Osteoblast (primary cell): ENCODE results near the gene SLFN11. TPM values are rescaled to one million over a fixed set of nuclear protein-coding genes. Genes with fewer than 3 reads are reported as not detected.
A peak's percentile ranks its signal among the peaks of the same experiment; 100 is the strongest.

Experiments used
- DNase-seq: peaks from one replicate; pipeline ENCODE4 v3.0.0; 2011; ENCODE audit warnings: low spot score, mixed read lengths; ENCODE audit not compliant: insufficient read length; ENCODE audit errors: missing footprints
- H2AFZ ChIP-seq: 2 replicates; pipeline ENCODE4 v1.6.0; 2011; ENCODE audit warnings: mild to moderate bottlenecking, low read length
- H3K27ac ChIP-seq: 2 replicates; pipeline ENCODE4 v1.5.1; 2011; ENCODE audit warnings: mild to moderate bottlenecking, low read depth, low read length, moderate library complexity
- H3K27me3 ChIP-seq: 2 replicates; pipeline ENCODE4 v1.6.0; 2012; ENCODE audit warnings: mild to moderate bottlenecking, control low read depth, inconsistent platforms, low read length, moderate library complexity; ENCODE audit not compliant: insufficient read depth
- H3K36me3 ChIP-seq: 2 replicates; pipeline ENCODE4 v1.5.1; 2011; ENCODE audit warnings: mild to moderate bottlenecking, low read length, control low read depth, moderate library complexity; ENCODE audit not compliant: insufficient read depth
- H3K4me1 ChIP-seq: 2 replicates; pipeline ENCODE4 v1.5.1; 2011; ENCODE audit warnings: mild to moderate bottlenecking, low read length, control low read depth, moderate library complexity; ENCODE audit not compliant: insufficient read depth
- H3K4me2 ChIP-seq: 2 replicates; pipeline ENCODE4 v1.6.0; 2011; ENCODE audit warnings: mild to moderate bottlenecking, low read length; ENCODE audit not compliant: insufficient read depth
- H3K4me3 ChIP-seq: fragments of 200-600 bp; sonication (generic); 3 replicates; pipeline ENCODE4 v1.5.1; 2012; ENCODE audit warnings: mild to moderate bottlenecking, low read length, inconsistent platforms; ENCODE audit not compliant: insufficient read depth
- H3K79me2 ChIP-seq: 2 replicates; pipeline ENCODE4 v1.6.0; 2012; ENCODE audit warnings: mild to moderate bottlenecking, low read length, control low read depth, inconsistent platforms; ENCODE audit not compliant: insufficient read depth
- H3K9me3 ChIP-seq: 2 replicates; pipeline ENCODE4 v1.5.1; 2011; ENCODE audit warnings: low read depth, low read length, control low read depth
- H4K20me1 ChIP-seq: 2 replicates; pipeline ENCODE4 v1.6.0; 2012; ENCODE audit warnings: mild to moderate bottlenecking, low read length, control low read depth; ENCODE audit not compliant: insufficient read depth
- total RNA-seq: library from RNA; depleted of rRNA; stranded (reverse); fragments of >200 nt; gene quantifications from 2 replicates; pipeline ENCODE4 v1.2.3, GENCODE V29; 2012
- TF ChIP-seq, protein P1 (sequence below): IDR thresholded peaks from 2 replicates; pipeline ENCODE4 v1.5.1; 2011; ENCODE audit warnings: mild to moderate bottlenecking, low read depth, low read length, moderate library complexity; ENCODE audit errors: extremely low read depth

Gene SLFN11
- total RNA-seq, 1 donor, result 52.8 TPM

GRCh38 chr17:35315283-35315682 lies 58.1 kb downstream of the SLFN11 start:
- H3K4me3 ChIP-seq, result no peak overlapping the region
- H2AFZ ChIP-seq, result no peak overlapping the region
- peak; percentile 34 for DNase-seq
- peak overlapping the region; percentile 44 for H3K4me2 ChIP-seq
- H3K27me3 ChIP-seq, result peaks cover 41% of the 10 kb centered on the region
- TF ChIP-seq, protein P1, sequence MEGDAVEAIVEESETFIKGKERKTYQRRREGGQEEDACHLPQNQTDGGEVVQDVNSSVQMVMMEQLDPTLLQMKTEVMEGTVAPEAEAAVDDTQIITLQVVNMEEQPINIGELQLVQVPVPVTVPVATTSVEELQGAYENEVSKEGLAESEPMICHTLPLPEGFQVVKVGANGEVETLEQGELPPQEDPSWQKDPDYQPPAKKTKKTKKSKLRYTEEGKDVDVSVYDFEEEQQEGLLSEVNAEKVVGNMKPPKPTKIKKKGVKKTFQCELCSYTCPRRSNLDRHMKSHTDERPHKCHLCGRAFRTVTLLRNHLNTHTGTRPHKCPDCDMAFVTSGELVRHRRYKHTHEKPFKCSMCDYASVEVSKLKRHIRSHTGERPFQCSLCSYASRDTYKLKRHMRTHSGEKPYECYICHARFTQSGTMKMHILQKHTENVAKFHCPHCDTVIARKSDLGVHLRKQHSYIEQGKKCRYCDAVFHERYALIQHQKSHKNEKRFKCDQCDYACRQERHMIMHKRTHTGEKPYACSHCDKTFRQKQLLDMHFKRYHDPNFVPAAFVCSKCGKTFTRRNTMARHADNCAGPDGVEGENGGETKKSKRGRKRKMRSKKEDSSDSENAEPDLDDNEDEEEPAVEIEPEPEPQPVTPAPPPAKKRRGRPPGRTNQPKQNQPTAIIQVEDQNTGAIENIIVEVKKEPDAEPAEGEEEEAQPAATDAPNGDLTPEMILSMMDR, result no peak
- H4K20me1 ChIP-seq, result peaks cover 6% of the 10 kb centered on the region
- no peaks in the 10 kb centered on the region for H3K36me3 ChIP-seq
- no peaks in the 10 kb centered on the region for H3K9me3 ChIP-seq
- H3K27ac ChIP-seq, result peak overlapping the region; percentile 4
- peaks cover 19% of the 10 kb centered on the region for H3K4me1 ChIP-seq
- no peaks in the 10 kb centered on the region for H3K79me2 ChIP-seq

DNA sequence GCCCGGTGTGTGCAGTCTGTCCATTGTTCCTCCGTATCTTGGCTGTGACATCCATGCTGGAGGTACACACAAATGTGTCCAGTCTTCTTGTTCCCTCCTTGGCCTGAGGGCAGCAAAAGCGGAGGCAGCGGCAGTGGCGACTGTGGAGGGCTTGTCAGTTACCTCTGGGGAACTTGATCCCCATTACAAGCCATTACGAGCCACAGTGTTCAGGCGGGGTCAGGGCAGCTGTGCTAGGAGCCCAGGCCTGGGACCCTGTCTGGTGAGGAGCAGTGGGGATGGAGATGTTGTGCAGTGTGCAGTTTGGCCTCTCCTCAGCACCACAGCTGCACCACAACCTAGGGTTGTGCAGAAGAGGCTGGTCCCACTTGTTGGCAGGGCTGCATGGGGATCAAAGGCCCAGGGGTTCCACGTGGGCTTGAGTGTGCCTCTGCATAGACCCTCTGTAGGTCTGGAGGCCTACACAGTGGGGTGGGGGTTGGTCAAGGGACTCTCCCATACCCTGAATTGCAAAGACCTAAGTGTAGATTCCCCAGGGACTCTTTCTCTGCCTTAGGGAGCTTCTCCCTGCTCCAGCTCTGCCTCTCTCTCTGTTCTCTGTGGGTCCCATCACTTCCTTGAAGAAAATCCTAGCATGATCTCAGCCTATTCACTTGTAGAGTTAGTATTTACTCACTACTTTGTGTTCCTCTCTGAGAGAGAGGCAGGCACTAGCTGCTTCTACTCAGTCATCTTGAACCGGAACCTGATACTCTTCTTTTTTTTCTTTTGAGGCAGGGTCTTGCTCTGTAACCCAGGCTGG lies 58.8 kb downstream of the SLFN11 start:
- no peak for DNase-seq
- Histone ChIP-seq H4K20me1 (peaks cover 6% of the 10 kb centered on the region), H3K9me3 (no peaks in the 10 kb centered on the region), H3K27ac (peak overlapping the region; percentile 4), H3K79me2 (no peaks in the 10 kb centered on the region), H2AFZ (no peak overlapping the region), H3K36me3 (no peaks in the 10 kb centered on the region), H3K4me1 (peaks cover 19% of the 10 kb centered on the region), H3K4me2 (peak overlapping the region; percentile 44), H3K27me3 (peaks cover 34% of the 10 kb centered on the region), H3K4me3 (no peak overlapping the region)
- TF ChIP-seq, protein P1, result no peak

DNA sequence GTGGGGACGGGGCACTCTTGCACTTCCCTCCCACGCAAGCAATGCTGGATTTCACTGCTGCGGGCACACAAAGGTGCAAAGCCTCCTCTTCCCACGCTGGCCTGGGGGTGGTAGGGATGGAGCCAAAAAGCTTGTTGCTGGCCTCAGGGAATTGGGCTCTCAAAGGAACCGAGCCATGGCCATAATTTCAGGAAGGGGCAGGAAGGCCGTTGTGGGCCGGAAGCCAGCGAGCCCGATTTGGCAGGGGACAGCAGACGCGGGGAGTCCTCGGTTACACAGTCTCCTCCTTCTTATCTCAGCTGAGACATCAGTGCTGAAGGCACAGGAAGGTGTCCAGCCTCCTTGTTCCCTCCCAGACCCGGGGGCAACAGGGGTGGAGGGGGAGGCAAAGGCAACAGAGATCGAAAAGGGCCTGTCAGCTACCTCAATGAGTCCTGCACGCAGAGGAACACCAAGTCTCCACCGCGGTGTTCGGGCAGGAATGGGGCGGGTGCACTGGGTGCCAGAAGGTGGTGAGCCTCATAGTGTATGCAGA lies 59.5 kb downstream of the SLFN11 start:
- H3K4me2 ChIP-seq, result no peak overlapping the region
- no peak overlapping the region for H3K27ac ChIP-seq
- no peak overlapping the region for H2AFZ ChIP-seq

More for the DNA sequence above, 59.5 kb downstream of the SLFN11 start:
- Histone ChIP-seq H3K36me3 (no peaks in the 10 kb centered on the region), H3K27me3 (peaks cover 31% of the 10 kb centered on the region), H3K79me2 (no peaks in the 10 kb centered on the region), H3K4me1 (peaks cover 19% of the 10 kb centered on the region), H3K9me3 (no peaks in the 10 kb centered on the region), H3K4me3 (no peak overlapping the region), H4K20me1 (peaks cover 6% of the 10 kb centered on the region)
- DNase-seq, result peak; percentile 8
- TF ChIP-seq, protein P1, result no peak
